ENCODE data around the gene TNFRSF4. TPM values are rescaled to one million over a fixed set of nuclear protein-coding genes. Genes with fewer than 3 reads are reported as not detected.

TNFRSF4 gene
- total and polyA plus RNA-seq, 8 donors: 0.55 to 4.5 (median 2.9) TPM; not detected in 4

DNA sequence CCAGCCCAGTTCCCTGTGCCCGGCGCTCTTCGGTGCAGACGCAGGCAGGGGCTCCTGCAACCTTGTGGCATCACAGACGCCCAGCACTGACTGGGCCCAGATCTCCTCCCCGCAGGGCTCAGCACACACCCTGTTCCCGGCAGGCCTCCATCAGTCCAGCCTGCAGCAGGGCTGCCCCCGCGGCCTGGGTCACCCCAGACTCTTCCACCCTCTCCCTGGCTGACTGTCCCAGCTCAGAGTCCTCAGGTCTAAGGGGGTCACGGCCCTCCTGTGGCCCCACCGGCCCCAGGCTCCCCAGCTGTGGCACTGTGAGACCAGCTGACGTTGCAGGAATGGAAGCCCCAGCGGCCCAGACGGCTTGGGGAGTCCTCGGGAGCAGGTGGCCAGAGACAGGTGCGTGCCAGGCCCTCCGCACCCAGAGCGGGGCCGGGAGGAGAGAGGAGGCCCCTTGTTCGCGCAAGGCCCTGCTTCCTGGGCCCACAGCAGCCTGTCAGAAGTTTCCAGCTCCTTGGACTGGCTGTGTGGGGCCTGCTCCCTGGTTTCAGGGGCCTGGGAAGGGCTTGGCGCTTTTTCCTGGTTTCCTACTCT lies 22.3 kb upstream of the TNFRSF4 start:
- Histone ChIP-seq H3K4me3 (no peak overlapping the region), H3K27me3 (peaks cover 0 to 48% (median 41%) of the 10 kb centered on the region in 3 donors), H3K4me1 (peaks cover 21 to 47% (median 44%) of the 10 kb centered on the region in 4 donors), H3K9me3 (peaks cover 0 to 3% (median 0%) of the 10 kb centered on the region in 4 donors), H3K27ac (no peak overlapping the region), H3K36me3 (peaks cover 0 to 19% (median 15%) of the 10 kb centered on the region in 4 donors)
- intact Hi-C loops (cut with DNase I; ENCODE audit: low total_unique reads): no loop called here
- DNase-seq: no peak
- 71 to 77% (median 72%) methylated on average over 14 to 22 of the region's 22 CpGs for WGBS, 5 donors
- TF ChIP-seq POLR2AphosphoS5 (IDR thresholded peaks at IDR 0.05): no peak
- TF ChIP-seq POLR2A (IDR thresholded peaks at IDR 0.05): no peak
- no peak for TF ChIP-seq EP300 (IDR thresholded peaks at IDR 0.05)
- no peak for TF ChIP-seq CTCF (IDR thresholded peaks at IDR 0.05)

GRCh38 chr1:1235016-1235744 lies 21.2 kb upstream of the TNFRSF4 start:
- intact Hi-C loops (cut with DNase I; ENCODE audit: low total_unique reads): no loop called here
- peaks cover 0 to 3% (median 0%) of the 10 kb centered on the region in 4 donors for H3K9me3 ChIP-seq

DNA sequence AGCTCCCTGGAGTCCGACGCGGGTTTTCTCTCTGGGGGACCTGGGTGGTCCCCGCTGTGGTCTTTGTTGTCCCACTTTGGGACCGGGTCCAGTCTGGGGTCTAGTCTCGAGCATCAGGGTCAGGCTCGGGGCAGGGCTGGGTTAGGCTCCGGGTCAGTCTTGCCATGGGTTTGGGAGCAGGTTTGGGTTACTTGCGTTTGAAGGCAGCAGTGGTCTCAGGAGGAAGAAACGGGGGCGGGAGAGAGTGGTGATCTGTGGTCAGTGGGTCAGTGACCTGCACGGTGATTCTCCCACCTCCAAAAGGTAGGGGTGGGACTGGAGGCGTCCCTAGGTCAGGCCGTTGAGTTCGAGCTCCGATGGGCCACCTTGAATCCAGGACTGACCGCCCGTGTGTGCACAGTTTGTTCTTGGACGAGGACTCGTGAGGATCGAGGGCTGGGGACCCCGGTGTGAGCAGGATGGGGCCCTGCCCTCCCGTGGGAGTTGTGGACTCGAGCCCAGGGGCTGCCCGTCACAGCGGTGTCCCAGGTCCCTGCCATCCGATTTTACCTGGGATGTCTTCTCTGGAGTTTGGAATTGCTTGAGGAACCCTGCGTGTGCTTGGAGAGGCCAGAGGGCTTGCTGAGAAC lies 20.3 kb upstream of the TNFRSF4 start:
- intact Hi-C loops (cut with DNase I; ENCODE audit: low total_unique reads): no loop called here

More at GRCh38 chr1:1235016-1235744, 21.2 kb upstream of the TNFRSF4 start:
- Histone ChIP-seq H3K36me3 (peaks cover 0 to 19% (median 15%) of the 10 kb centered on the region in 4 donors), H3K27ac (no peak overlapping the region), H3K27me3 (peaks cover 0 to 38% (median 34%) of the 10 kb centered on the region in 3 donors), H3K4me1 (peaks cover 27 to 57% (median 54%) of the 10 kb centered on the region in 4 donors), H3K4me3 (no peak overlapping the region)
- WGBS, 5 donors: 86 to 91% (median 90%) methylated on average over 19 to 27 of the region's 27 CpGs
- no peak for TF ChIP-seq POLR2A (IDR thresholded peaks at IDR 0.05)
- TF ChIP-seq POLR2AphosphoS5 (IDR thresholded peaks at IDR 0.05): no peak
- no peak for TF ChIP-seq CTCF (IDR thresholded peaks at IDR 0.05)
- no peak for TF ChIP-seq EP300 (IDR thresholded peaks at IDR 0.05)
- DNase-seq: no peak

More for the DNA sequence above, 20.3 kb upstream of the TNFRSF4 start:
- H3K4me1 ChIP-seq: peaks cover 36 to 66% (median 59%) of the 10 kb centered on the region in 4 donors
- peaks cover 0 to 3% (median 0%) of the 10 kb centered on the region in 4 donors for H3K9me3 ChIP-seq
- peaks cover 0 to 30% (median 25%) of the 10 kb centered on the region in 3 donors for H3K27me3 ChIP-seq
- H3K4me3 ChIP-seq: no peak overlapping the region
- TF ChIP-seq CTCF (IDR thresholded peaks at IDR 0.05): no peak
- no peak for TF ChIP-seq POLR2A (IDR thresholded peaks at IDR 0.05)
- TF ChIP-seq POLR2AphosphoS5 (IDR thresholded peaks at IDR 0.05): no peak
- TF ChIP-seq EP300 (IDR thresholded peaks at IDR 0.05): no peak
- 93 to 95% (median 95%) methylated on average over 22 to 28 of the region's 28 CpGs for WGBS, 5 donors
- DNase-seq: no peak
- no peak overlapping the region for H3K27ac ChIP-seq
- peaks cover 0 to 27% (median 17%) of the 10 kb centered on the region in 4 donors for H3K36me3 ChIP-seq
